GM12873 (cell line): ENCODE measurements around the gene SLC12A9.

ENCODE experiments used
- CTCF ChIP-seq: IDR thresholded peaks from 2 replicates; pipeline ENCODE4 v1.5.1; 2012; ENCODE audit warnings: low read depth, mild to moderate bottlenecking, moderate library complexity, low read length, control low read depth; ENCODE audit not compliant: insufficient read depth; ENCODE audit errors: missing control alignments

The SLC12A9 gene

DNA sequence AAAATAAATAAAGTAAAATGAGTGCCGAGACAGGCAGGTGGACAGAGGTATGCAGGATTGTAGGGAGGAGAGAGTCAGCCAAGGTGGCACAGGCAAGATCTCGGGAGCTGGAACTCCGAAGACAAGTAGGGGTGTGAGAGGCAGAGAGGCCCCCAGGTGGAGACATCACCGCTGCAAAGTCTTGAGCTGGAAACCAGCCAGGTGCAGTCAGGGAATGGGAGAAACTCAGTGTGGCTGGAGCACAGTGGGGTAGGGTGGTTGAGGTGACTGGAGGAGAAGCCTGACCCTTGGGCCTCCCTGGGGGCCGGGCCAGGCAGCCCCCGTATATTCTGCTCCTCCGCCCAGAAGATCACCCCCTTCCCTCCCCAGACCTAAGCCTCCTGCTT is 29.4 kb upstream of the SLC12A9 start:
- TF ChIP-seq CTCF = no peak

GRCh38 chr7:100823534-100823933 is 29.0 kb upstream of the SLC12A9 start:
- TF ChIP-seq CTCF = no peak

- no peak for TF ChIP-seq CTCF
These were observed 27.9 kb upstream of the SLC12A9 start for GRCh38 chr7:100824499-100825214.

- TF ChIP-seq CTCF = no peak
These were observed 27.3 kb upstream of the SLC12A9 start for GRCh38 chr7:100825215-100825671.

DNA sequence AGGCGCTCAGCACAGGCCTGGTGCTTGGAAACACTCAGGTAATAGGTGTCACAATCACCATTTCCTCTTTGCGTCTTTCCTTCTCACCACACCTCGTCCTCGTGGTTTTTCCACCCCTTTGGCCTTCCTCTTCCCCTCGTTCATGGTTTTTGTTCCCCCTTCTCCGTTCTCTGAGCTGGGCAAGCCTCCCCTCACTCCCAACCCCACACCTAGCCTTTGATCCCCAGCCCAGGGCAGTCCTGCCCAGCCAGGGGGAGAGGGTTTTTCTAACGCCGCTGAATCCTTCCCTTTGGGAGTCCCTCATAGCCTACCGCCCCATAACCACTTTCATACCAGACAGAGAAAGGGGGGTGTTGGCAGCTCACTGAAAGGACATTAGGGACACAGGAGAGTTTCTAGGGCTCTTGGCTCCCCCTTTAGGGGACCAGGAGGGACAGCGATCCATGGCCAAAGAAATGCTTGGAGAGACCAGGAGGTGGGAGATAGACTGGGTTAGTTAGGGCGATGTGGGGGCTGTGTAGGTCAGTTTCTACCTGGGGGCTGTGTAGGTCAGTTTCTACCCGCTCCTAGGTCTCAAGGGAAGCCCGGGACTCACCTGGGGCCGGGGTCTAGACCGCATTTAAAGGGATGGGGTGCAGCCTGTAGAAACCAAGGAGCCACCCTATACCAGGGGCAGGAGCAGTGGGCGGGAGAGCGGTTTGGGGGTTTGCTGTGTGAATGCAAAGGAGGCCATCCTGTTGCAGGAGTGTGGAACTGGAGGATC is 26.6 kb upstream of the SLC12A9 start:
- no peak for TF ChIP-seq CTCF

DNA sequence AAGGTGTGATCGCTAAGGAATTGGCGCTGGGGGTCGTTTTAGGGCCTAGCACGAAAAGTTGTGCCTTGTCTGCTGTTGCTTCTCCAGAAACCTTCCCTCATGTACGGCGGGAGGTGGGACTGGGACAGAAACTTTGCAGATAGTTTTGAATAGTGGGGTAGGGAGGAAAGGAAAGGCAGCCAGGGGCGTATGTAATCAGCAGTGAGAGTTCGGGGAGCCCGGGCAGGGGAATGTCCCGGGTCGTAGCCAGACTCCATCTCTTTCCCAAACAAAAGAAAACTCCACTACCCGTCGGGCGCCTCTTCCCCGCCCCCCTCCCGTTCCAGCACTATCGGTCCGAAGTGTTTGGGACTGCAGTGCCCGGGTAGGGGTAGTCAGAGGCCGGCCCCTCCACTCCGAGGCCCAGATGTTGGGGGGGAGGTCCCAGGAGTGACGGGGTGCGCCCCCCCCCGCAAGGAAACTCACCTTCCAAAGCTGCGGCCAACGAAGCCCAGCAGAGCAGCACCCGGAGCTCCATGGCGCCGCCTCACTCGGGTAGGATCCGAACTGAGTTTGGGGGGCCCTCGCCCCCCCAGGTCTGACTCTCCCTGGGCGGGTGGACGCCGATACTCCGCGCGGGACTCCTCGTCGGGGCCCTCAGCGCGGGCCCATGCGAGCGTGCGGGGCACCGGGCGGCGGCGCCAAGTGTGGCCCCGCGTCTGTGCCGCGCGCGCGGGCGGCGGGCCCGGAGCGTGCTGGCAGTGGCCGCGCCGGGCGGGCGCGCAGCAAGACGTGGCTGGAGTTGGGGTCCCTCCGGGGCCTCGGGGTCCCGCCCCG is 25.8 kb upstream of the SLC12A9 start:
- TF ChIP-seq CTCF = no peak
